HEK293T (cell line): Measurements from ENCODE around the gene SUGT1.

Experiments used
- ARNT ChIP-seq: fragments of 450-650 bp; IDR thresholded peaks from 2 replicates; pipeline ENCODE4 v1.6.1; 2017; ENCODE audit warnings: mild to moderate bottlenecking
- BHLHE40 ChIP-seq: fragments of 450-650 bp; IDR thresholded peaks from 2 replicates; pipeline ENCODE4 v1.6.1; 2016; ENCODE audit warnings: mild to moderate bottlenecking, moderate library complexity, borderline replicate concordance
- CTBP1 ChIP-seq: fragments of 450-650 bp; IDR thresholded peaks from 2 replicates; pipeline ENCODE4 v1.6.1; 2016; ENCODE audit warnings: borderline replicate concordance
- ELF4 ChIP-seq: fragments of 450-650 bp; IDR thresholded peaks from 2 replicates; pipeline ENCODE4 v1.6.1; 2017; ENCODE audit warnings: antibody characterized with exemption
- FOXA1 ChIP-seq: fragments of 450-650 bp; IDR thresholded peaks from 2 replicates; pipeline ENCODE4 v1.6.1; 2016; ENCODE audit warnings: mild to moderate bottlenecking
- FOXK2 ChIP-seq: fragments of 450-650 bp; IDR thresholded peaks from 2 replicates; pipeline ENCODE4 v1.6.1; 2016; ENCODE audit warnings: mild to moderate bottlenecking
- HDGF ChIP-seq: fragments of 450-650 bp; IDR thresholded peaks from 2 replicates; pipeline ENCODE4 v1.6.1; 2017; ENCODE audit warnings: antibody characterized with exemption, borderline replicate concordance
- L3MBTL2 ChIP-seq: fragments of 450-650 bp; conservative IDR thresholded peaks from 2 replicates; pipeline ENCODE4 v1.6.1; 2016; ENCODE audit warnings: mild to moderate bottlenecking
- NFRKB ChIP-seq: fragments of 450-650 bp; IDR thresholded peaks from 2 replicates; pipeline ENCODE4 v1.6.1; 2016; ENCODE audit warnings: mild to moderate bottlenecking, moderate library complexity
- SP1 ChIP-seq: fragments of 450-650 bp; IDR thresholded peaks from 2 replicates; pipeline ENCODE4 v1.6.1; 2017
- SUZ12 ChIP-seq: fragments of 450-650 bp; IDR thresholded peaks from 2 replicates; pipeline ENCODE4 v1.6.1; 2016; ENCODE audit warnings: mild to moderate bottlenecking
- TARDBP ChIP-seq: fragments of 450-650 bp; IDR thresholded peaks from 2 replicates; pipeline ENCODE4 v1.6.1; 2016
- ZNF384 ChIP-seq: fragments of 450-650 bp; IDR thresholded peaks from 2 replicates; pipeline ENCODE4 v1.6.1; 2016
- TF ChIP-seq, protein P1 (sequence below): fragments of 450-650 bp; IDR thresholded peaks from 2 replicates; pipeline ENCODE4 v1.6.1; 2016

DNA sequence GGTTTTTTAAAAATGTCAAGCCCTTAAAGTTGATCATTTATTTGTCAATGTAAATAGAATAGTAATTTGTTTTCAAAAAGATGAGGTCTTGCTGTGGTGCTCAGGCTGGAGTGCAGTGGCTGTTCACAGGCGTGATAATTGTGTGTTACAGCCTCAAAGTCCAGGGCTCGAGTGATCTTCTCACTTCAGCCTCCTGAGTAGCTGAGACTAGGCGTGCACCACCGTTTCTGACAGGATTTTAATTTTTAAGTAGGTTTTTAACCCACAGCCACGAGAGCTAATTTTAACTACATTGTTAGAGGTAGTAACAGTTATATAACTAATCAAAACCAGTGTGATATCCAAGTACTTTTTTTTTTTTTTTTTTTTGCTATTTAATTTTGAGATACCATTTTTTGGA, 43.9 kb downstream of the SUGT1 start:
- TF ChIP-seq BHLHE40: no peak
- TF ChIP-seq SP1: no peak
- no peak for TF ChIP-seq ARNT
- TF ChIP-seq, protein P1, sequence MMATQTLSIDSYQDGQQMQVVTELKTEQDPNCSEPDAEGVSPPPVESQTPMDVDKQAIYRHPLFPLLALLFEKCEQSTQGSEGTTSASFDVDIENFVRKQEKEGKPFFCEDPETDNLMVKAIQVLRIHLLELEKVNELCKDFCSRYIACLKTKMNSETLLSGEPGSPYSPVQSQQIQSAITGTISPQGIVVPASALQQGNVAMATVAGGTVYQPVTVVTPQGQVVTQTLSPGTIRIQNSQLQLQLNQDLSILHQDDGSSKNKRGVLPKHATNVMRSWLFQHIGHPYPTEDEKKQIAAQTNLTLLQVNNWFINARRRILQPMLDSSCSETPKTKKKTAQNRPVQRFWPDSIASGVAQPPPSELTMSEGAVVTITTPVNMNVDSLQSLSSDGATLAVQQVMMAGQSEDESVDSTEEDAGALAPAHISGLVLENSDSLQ: no peak
- TF ChIP-seq SUZ12: no peak
- TF ChIP-seq NFRKB: no peak
- no peak for TF ChIP-seq FOXA1
- TF ChIP-seq TARDBP: no peak
- no peak for TF ChIP-seq ZNF384
- TF ChIP-seq HDGF: no peak
- no peak for TF ChIP-seq L3MBTL2
- no peak for TF ChIP-seq ELF4
- no peak for TF ChIP-seq CTBP1
- no peak for TF ChIP-seq FOXK2
